NCI-H1105 treated with DMSO at 0.1 percent for 48 hours (cell line): ENCODE results near the gene ZBED3.
"Not testable (repeated sequence)": the region's sequence is repeated elsewhere in the genome, so short reads cannot be mapped to it uniquely, and the experiment has no call there.

Experiments used
- DNase-seq: peaks from one replicate; lab custom pipeline; 2025; lab: John Stamatoyannopoulos, UW

Gene ZBED3, protein sequence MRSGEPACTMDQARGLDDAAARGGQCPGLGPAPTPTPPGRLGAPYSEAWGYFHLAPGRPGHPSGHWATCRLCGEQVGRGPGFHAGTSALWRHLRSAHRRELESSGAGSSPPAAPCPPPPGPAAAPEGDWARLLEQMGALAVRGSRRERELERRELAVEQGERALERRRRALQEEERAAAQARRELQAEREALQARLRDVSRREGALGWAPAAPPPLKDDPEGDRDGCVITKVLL

DNA sequence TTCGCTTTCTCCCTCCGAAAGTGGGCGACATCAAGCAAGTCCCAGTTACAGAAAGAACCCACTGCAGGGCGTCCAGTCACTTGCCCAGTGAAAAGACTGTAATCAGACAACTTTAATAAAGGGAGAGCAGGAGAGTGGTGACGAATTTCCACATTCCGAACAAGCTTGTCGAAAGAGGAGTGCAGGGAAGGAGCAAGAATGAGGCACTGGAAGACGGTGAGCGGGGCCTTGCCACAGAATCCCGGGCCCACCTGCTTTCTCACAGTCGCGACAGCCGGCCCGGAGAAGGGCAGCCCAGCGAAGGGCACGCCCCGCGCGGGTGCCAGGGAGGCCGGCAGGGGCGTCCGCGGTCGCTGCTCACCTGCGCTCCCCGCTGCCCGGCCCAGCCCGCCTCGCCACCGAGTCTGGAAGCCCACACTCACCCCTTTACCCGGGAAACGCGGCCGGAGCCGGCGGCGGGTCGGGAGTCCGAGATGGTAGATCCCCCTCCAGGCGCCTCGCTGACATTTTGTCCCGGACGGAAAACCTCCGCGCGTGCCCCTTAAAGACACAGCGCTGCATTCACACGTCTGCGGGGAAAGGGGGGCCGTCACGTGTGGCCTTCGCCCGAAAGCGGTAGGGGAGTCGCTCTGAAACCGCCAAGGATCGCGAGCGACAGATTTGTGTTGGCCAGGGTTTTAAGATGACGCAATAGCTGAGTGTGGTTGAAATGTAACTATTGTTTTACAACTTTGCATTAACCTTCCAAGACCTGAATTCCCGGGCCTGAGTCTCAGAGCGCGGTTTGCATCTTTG lies at the start of gene ZBED3:
Gene ZBED3, minus strand, starts transcription at position 597 of the 795 bp plus-strand sequence. CDS start 9,407 bp downstream, outside the sequence.
- DNase-seq = peak; percentile 61

DNA sequence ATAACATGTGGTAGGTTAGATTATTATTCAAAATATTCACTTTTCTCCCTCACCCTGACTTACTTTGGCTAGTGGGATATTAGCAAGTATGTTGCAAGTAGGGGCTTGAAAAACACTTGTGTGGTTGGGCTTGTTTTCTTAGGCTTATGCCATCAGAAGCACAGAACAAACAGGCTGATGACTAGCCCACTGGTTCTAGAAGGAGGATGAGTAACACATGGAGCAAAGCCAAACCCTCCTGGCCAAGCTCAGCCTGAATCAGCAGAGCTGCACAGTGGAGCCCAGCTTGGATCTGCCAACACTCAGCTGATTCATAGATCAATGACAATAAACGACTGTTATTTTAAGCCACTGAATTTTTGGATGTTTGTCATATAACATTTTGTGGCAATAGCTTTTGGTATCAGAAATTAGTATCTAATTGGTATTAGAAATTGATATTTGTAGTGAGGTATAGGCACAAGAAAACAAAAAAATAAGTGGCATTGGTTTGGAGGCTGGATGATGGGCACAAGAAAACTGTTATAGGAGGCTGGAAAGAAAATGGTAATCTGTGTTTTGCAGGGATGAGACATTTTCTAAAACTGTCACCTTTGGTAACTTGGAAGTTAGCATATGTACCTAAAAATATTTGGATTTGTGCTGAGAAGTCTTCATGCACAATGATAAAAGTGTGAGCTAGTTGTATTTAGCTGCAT lies 46.1 kb upstream of the ZBED3 start:
- no peak for DNase-seq

DNA sequence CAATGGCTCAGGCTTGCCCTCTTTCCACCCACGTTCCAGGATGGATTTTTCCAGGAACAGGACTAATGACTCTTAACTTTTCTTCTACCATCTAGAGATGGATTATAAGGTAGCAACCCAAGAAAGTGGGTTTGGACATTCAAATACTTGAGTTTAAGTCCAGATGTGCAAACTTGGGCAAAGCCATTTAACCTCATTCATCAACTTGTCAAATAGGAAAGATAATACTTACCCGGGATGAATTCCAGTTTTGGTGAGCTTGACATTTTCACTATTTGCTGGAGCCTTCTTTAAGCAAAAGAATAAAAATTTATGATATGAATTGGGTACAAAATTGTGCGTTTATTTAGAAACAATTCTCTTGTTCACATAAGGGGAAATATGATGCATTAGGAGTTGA lies 44.3 kb upstream of the ZBED3 start:
- no peak for DNase-seq

DNA sequence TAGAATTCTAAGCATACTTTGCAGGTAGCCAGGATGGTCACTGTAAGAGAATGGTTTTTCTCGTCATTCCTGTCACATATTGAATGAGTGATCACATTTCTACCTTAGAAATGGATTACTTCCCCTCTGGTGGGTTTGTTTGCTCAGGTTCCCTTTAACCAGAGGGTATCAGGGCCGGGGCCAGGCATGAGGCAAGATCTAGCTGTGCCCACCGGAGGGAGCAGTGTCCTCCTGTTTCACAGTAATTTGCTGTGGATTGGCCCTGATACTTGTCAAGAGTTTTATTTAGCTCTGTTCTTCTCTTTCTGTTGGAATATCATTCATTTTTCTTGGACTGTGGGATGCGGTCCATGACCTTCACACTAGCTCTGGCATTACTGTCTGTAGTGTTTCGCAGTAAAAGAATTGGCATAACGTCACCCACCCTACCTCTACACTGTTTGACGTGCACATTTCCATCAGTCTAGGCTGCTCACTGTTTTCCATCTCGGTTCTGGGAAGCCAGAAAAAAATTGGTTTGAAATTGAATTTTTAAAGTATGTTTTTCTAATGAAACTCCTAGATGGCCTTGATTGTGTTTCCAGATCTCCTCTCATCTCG lies 42.4 kb upstream of the ZBED3 start:
- DNase-seq = peak; percentile 3

DNA sequence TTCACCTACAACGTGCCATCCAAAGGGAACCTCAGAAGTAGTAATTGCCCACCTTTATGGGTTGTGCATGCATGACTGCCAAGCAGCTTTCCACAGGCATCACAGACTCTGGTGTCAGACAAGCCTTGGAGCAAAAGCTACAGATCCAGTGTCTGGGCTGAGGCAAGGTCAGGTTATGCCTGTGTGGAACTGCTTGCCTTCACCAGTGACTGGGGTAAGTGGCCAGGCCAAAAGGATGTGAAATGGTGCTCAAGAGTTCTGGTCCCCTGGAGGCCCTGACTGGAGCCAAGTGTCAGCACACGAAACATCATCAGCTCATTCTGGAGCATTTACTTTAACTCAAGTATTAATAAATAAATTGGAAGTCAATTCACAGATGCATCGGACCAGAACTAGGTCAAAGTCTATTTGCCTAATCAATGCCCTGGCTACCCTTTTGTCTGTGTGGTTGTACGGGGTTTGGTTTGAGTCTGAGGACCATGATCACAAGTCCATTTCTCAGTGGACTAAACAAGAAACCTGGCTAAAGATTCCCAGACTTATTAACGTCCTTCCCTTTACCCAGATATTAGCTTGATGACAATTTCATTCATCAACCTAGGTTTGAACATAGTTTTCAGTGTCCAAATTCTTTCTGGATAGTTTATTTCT lies 41.5 kb upstream of the ZBED3 start:
- DNase-seq = no peak

DNA sequence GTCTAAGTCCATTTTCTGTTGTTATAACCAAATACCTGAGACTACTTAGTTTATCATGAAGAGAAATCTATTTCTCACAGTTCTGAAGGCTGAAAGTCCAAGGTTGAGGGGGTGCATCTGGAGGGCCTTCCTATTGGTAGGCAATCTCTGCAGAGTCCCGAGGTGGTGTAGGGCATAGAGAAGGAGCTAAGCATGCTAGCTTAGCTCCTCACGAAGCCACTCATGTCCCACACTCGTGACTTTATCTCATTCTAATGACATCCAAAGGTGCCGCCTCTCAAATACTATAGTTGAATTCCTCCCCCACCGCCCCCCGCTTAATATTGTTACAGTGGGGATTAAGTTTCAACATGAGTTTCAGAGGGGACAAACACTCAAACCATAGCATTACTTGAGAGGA lies 36.0 kb upstream of the ZBED3 start:
- no peak for DNase-seq

DNA sequence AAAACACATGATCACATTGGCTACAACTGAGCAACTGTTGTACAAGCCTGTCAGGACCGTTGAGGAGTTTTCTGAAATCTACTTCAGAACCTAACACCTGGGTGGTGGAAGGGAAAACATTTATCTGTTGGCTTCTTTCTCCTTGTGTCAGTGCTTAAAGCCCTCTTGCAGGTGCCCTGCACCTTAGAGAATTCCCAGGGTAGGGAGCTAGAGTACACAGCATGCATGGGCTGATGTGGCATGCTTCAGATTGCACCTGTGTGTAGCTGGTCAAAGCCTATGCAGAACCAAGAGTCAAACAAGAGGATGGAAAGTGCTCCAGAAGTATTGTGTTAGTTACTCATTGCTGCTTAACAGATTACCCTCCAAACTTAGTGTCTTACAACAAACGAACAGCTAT lies 33.6 kb upstream of the ZBED3 start:
- DNase-seq = no peak

DNA sequence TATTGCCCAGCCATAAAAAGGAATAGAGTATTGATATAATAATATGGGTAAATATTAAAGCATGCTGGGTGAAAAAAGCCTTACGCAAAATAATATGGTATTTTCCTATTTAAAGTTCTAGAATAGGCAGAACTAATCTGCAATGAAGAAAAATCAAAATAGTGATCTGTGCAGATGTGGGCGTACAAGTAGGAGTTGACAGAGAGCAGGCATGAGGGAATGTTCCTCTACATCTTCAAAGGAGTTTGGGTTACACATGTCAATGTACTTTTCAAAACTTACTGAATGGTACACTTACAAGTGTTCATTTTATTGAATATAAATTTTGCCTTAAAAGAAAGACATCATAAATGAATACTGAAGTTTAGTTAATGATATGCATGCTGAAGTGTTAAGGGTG lies 33.0 kb upstream of the ZBED3 start:
- no peak for DNase-seq

DNA sequence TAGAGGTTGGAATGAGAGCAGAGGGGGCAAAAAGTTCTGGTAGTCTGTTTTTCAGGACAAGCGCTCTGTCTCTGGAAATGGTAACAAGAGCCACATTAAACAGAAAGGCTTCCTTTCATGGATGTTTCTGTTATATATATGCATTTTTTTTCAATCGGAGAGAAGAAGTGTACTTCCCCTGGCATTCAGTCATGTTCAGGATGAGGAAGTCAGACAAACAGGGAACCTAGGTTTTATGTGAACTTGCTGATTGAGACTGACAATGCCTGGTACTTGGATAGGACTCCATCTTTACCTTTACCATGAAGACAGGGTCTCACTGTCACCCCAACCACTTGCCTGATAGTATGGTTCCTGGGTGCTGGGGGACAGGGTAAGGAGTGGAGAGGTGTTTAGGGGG lies 30.1 kb upstream of the ZBED3 start:
- no peak for DNase-seq

DNA sequence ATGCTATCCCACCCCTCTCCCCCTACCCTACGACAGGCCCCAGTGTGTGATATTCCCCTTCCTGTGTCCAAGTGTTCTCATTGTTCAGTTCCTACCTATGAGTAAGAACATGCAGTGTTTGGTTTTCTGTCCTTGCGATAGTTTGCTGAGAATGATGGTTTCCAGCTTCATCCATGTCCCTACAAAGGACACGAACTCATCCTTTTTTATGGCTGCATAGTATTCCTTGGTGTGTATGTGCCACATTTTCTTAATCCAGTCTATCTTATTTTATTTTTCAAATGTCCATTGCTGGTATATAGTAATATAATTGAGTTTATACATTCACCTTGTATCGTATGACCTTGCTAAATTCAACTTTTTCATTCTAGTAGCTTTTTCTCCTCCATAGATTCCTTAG lies 19.9 kb upstream of the ZBED3 start:
- not testable (repeated sequence) for DNase-seq

DNA sequence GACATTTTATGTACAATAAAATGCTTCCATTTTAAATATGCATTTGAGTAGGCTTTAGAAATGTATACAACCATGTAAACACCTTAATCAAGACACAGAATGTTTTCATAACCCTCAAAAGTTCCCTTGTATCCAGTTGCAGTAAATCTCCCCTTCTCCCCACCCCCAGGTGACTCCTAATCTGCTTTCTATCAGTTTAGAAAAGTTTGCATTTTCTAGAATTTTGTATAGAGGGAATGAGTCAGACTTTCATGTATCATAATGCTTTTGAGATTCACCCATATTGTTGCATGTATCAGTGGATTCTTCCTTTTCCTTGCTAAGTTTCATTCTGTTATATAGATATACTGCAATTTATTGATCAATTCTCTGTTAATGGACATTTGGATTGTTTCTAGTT lies 17.7 kb upstream of the ZBED3 start:
- DNase-seq = no peak

DNA sequence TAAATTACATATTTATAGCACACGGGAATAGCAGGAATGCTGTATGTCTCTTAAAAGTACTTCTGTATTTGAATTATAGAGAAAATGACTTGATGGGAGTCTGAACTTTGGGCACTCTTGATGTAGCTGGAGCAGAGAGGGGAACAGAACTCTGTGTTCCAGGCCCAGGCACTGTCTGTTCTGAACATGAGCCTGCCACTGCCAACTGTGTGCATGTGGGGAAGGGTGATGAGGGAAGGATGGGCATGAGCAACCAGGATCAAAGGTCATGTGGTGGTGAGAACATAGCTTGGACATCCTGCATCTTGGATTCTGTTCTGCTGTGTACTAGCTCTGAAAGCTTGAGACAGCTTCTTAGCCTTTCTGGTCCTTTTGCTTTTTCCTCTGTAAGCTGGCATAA lies 16.4 kb upstream of the ZBED3 start:
- DNase-seq = no peak

DNA sequence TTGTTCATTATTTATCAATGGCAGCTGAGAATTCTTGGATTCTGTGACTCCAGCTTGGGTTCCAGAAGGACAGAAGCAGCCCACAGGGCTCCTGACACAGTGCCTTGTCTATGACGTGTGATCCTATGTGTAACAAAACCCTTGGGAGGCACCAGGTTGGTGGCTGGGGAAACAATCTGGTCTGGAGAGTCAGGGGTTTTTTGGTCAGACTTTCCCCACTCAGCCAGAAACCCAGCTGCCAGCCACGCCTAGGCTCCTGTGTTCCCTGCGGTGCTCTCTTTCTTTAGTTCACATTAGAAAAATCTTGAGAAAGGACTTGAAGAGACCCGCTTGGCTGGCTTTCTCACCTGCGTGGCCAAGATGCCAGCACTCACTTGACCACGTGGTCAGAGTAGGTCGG lies 15.5 kb upstream of the ZBED3 start:
- DNase-seq = no peak

DNA sequence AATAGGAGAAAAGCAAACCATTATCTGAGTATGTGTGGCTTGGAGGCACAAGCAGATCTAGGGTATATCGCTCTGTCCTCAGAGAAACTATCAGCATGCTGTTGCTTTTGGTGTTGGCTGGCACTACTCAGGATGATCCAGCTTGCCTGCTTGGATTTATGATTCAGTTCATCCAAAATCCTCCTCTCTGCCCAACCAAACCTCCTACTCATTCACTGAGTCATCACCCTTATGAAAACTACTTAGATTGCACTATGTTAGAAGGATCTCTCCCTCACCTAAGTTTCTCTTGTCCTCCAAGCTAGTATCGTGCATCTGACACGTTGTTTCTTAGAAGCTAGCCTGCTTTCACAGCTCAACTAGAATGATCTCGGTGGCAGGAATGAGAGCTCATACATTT lies 14.2 kb upstream of the ZBED3 start:
- DNase-seq = no peak

DNA sequence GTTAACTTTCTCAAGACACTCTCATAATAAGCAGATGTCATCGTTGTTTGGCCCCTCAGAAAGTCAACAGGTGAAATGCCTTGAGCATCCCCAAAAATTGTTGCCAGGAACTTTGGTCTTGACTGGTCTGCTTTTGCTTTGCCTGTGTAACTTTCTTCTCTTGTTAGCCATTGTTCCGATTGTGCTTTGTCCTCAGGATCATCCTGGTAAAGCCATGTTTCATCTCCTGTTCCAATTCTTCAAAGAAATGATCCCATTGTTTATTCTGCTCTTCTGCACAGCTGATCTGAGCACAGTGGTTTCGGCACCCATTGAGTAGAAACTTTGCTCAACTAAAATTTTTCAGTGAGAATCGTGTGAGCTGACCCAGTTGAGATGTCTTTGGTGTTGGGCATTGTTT lies 8.1 kb upstream of the ZBED3 start:
- DNase-seq = no peak

DNA sequence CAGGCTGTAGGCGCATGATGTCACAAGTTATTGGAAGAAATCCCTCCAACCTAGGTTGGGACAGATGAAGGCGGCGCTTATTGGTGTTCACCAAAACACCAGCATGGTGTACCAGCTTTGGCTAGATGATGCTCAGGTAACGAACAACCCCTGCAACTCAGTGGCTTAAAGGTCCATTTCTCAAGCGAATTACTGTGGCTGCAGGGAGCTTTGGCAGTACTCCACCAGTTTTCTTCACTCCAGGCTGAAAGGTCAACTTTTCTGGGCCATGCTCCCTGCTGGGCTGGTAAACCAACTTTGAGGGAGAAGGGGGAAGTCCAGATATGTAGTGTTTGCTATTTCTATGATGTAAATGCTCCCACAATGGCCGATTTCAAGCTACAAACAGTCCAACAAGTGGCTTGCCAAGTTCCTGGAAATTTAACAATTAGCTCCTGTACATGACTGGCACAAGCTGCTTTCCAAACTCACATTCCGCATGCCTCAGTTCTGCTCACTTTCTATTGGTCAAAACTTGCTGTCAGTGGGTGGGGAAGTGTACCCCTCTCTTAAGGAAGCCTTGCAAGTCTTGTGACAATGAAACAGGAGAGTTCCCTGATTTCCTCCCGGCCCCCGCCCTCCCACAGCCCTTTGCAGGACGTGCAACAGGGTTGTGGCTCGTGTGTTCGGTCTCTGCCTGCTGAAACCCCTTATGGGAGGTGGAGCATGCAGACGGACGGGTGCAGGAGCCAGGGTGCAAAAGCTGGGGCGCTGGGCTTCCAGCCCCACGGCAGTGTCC lies 588 bp upstream of the ZBED3 start:
- DNase-seq = no peak

DNA sequence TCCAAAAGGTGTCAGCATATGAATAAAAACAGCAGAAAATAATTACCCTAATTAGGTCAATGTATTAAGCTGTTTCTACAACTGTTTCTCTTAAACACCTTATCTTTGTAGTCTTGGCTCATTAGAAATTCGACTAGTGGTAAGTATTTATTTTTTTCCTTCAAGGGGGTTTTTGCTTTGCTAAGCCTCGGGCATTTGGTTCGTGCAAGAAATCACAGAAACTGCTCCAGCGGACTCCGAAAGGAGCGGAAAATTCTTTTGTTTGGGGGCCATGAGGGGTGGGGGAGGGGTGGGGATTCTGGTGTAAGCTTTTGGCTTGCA lies 757 bp downstream of the ZBED3 start:
- DNase-seq = no peak

DNA sequence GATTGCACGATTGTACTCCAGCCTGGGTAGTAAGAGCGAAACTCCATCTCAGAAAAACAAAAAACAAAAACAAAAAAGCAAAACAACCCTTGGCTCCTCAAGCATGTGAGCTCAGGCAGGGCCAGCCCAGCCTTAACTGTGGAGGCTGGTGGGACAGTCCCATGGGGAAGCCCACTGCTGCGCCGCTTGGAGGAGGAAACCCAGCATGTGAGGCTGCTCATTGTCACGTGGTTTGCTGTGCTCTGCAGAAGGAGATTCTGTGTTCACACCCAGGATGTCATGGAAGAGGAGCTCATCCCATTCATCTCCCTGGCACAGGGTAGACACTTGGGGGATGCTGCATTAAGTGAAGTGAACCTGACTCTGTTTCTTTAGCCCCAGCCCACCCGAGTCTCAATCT lies 4.0 kb downstream of the ZBED3 start:
- DNase-seq = no peak

DNA sequence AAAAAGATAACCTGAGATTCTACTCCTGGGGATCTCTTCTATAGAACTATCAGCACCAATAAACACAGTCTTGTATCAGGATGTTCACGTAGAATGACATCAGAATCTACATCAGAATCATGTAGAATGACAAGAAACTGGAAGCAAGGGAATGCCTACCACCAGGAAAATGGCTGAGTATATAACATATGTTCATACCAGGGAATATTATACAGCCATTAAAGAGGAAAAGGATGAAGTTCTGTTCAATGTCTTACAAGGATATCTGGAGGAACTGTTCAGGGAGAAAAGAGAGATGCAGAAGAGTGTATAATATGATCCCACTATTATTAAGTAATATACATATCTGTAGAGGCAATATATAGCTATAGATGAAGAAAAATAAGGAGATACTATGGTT lies 4.8 kb downstream of the ZBED3 start:
- no peak for DNase-seq

DNA sequence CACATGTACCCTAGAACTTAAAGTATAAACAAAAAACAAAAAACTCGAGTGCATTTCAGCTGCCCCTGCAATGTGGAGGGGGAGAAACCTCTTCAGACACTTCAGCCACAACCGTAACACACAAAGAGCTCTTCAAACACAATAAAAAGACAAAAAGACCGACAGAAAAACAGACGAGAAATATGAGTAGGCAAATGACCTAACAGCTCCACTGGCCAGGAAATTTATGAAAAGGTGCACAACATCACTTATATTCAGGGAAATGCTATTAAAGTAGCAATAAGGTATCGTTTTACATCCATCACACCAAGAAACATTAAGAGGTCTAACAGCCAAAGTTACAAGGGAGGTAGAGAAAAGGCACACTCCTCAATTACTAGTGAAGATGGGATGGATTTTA lies 6.2 kb downstream of the ZBED3 start:
- DNase-seq = peak; percentile 45

DNA sequence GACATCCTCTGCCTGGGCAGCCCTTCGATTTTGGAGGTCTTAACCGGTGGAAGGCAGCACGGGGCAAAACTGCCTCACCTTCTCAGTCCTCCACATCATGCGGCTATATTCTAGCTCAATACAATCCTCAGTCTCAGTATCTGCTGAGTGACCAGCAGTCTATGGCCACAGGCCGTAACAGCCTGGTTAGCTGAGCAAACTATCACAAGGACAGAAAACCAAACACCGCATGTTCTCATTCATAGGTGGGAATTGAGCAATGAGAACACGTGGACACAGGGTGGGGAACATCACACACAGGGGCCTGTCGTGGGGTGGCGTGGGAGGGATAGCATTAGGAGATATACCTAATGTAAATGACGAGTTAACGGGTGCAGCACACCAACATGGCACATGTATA lies 6.6 kb downstream of the ZBED3 start:
- not testable (repeated sequence) for DNase-seq

DNA sequence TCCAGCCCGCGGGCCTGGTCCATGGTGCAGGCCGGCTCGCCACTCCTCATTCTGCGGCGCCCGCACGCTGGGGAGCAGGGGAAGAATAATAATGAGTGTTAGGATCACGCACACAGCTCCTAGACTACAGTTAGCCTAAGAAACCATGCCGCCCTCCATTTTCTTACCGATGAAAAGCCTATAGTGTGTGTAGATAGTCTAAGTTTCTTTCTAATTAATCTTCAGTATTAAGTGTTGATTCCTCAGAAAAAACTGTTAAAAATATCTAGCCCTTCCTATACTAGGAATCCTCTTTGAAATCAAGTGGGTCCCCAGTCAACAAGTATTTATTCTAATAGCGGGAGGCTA lies 9.3 kb downstream of the ZBED3 start:
- no peak for DNase-seq
